ENCODE data around the gene NOX4.

Gene NOX4

DNA sequence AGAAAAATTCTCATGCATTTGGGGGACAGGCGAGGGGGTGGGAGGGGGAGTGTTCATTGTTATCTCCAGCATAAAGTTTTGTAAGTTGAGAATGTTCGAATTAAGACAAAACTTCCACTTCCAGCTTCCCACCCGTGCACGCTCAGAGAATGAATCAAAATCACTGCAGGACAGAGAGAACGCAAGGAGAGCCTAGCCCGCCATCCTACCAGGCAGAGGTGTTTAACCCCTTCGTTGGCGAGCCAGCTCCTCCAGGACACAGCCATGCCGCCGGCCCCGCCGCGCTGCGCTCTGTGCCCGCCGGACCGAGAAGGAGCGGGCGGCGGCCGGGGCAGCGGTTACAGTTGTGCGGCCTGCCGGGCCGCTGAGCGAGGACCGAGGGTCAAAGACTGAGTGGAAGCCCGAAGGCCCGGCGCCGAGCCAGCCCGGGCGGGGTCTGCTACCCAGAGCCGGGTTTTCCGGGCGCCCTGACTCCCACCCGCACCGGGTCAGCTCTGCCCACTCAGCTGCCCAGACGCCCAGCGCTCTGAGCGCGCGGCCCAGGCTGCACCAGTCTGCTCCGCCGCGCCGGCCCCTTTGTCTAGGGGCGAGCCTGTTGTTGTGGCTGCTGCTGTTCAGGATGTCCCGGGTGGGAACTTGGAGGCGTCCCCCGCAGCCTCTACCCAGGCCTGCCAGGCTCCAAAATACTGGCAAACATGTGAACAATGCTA, at the start of gene NOX4:
TSS of gene NOX4 (minus strand) at position 395 of the 710 bp plus-strand sequence. CDS start at position 266, 129 bp downstream.
- DNase-seq = no peak

GRCh38 chr11:89540826-89541225, 49.7 kb upstream of the NOX4 start:
- no peak for DNase-seq

- DNase-seq = no peak
Observed at GRCh38 chr11:89537936-89538335, 46.8 kb upstream of the NOX4 start.

DNA sequence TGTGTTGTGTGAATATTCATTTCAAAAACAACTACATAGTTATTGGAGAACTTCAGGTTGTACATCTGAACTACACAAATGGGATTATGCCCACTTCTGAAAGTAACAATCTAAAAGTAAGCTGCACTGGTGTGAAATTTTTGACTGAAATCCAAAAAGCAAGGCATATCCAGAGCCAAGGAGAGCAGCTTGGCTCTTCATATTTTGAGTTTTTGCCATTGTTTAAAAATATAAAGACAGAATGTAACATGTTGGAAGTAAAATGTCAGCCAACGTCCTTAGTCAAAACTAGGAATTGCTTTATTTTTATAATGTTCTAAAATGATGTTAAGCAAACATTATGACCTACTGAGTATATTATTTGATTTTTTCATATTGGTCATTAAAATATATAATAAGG, 45.8 kb upstream of the NOX4 start:
- DNase-seq = no peak

DNA sequence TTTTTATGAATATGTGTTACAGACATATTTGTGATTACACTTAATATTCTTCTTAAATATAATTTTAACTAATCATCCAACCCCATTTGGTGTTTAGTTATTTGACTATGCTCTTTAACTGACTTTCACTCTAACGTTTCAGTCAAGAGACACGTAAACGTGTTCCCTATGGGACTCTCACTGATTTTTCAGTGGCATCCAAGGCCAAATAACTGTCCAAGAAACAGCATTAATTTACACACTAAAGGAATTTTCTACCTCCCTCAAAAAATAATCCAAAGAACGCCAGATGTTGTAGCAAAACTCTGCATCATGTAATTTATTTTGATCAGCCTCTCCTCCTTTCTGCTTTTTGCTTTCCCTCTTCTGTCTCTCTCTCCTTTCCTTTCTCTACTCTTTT, 44.0 kb upstream of the NOX4 start:
- DNase-seq = no peak

DNA sequence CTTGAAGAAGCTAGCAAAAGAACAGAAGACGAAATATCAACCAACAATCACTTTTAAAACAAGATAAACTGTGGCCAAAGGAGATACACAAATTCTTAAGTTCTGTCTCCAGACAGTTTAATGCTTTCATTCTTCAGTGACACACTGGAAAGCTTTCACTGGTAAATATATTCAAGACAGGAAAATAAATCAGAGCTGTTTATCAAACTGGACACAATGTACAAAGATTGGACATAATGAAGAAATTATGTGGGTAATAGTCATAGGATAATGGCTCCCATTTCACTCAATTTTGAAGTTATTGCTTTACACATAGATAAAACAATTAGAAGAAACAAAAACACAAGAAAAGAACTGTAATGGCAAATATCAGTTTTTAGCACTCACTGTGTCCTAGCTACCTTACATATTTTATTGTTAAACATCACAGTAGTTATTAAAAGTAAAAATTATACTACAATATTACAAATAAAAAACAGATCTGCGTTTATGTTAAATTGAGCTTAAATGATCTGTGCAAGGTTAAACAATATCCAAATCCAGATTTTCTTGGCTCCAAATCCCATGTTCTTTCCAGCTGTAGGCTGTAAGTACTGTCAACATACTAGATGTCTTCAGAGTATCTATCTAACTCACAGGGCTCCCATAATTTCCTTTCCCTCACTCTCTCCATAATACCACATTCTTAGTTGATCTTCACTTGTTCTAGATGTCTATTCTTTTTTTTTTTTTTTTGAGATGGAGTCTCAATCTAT, 38.6 kb upstream of the NOX4 start:
- no peak for DNase-seq

GRCh38 chr11:89521792-89522191, 30.6 kb upstream of the NOX4 start:
- no peak for DNase-seq

- DNase-seq = no peak
Observed at GRCh38 chr11:89521294-89521693, 30.1 kb upstream of the NOX4 start.

DNA sequence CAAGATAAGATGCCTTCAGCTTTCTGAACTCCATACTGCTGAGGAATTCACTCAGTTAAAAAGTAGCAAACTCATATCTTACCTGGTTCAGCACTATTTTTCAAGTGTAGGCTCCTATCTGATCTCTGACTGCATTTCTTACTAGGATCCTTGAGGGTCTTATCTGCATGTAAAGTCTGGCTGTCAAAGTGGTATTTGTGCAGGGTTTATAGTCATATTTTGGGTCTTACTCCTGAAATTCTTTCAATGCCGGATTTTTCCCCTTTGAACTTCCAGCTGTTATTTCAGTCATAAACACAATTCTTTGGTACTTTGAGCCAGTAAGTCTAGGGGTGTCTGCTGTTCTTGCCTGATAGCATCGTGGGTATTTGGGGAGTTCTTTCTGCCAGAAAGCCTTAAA, 25.3 kb upstream of the NOX4 start:
- DNase-seq = no peak

DNA sequence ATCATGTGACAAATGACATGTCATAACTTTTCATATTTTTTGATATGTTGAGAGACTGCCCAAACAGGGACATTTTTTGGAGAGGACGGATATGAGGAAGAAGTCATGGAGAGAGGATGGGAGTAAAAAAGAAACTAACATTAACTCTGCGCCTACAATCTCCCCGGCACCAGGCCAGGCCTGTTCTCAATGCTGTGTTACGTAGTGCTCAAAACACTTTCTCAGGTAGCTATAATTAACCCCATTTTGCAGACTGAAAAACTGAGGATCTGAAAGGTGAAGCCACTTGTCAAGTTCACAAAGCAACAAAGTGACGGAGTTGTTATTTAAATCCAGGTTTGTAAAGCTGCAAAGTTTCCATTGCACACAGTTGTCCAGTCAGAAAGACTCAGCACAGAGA, 17.4 kb upstream of the NOX4 start:
- no peak for DNase-seq

DNA sequence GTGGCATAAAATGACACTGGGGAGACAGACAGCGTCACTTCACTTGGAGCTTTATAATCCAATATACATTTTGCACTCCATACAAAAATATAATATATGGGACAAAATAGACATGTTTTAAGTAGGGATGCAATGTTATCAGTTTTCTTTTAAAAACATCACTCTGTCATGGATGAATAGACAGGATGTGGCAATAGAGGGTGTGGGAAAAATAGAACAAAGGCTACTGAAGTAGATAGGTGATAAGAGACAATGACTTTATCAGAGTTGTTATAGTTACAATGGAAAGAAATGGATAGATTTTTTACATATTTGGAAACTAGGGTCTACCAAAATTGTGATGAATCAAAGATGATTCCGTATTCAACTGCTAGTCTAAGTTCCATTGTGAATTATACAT, 13.1 kb upstream of the NOX4 start:
- DNase-seq = no peak

GRCh38 chr11:89503422-89503821, 12.2 kb upstream of the NOX4 start:
- no peak for DNase-seq

DNA sequence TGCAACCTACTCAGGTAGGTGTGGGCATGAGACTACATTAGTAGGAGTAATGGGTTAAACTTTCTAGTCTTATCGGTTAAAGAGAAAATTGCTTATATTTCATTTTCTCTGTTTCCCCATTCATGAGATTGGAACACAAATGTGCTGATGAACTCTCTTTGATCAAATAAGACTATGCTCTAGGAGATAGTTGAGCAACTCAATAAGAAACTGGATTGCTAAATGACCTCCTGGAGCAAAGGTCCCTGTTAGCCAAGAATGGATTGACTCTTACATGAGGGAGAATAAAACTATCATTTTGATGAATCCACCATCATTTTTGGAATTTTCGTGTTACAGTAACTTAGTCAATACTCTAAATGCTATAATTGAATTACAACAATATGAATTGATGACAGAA, 11.1 kb upstream of the NOX4 start:
- DNase-seq = no peak

GRCh38 chr11:89500336-89500735, 9.2 kb upstream of the NOX4 start:
- no peak for DNase-seq

- no peak for DNase-seq
Observed at GRCh38 chr11:89498845-89499448, 7.8 kb upstream of the NOX4 start.

GRCh38 chr11:89495951-89496350, 4.8 kb upstream of the NOX4 start:
- no peak for DNase-seq

DNA sequence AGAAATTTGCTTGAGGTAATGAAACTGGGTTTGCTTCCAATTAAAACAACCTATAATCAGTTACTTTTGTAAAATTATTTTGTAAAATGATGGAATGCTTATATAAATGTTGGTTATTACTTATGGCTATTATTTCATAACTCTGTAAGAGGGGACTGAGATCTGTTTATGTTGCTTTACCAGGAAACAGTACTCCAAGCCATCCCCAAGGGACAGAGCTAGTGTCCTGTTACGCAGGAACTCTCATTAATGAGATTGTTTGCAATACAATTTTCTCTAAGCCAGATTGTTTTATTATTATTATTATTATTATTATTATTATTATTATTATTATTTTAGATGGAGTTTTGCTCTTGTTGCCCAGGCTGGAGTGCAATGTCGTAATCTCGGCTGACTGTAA, 2.3 kb upstream of the NOX4 start:
- no peak for DNase-seq

DNA sequence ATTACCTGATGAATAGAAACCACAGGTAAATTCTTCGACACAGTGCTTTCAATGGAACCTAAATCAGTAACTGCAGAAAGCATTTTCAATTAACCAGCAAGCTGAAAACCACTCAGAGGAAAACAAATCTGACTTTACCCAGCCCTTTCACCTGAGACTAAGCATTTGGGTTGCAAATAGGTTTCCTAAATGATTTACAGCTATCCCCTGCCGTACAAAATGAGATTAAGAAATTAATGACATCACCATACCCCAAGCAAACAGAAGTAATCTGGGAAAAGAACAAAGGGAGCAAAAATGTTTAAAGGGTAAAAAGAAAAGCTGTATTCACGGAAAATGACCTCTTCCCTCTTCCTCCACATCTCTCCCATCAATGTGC, 584 bp downstream of the NOX4 start:
- DNase-seq = no peak

DNA sequence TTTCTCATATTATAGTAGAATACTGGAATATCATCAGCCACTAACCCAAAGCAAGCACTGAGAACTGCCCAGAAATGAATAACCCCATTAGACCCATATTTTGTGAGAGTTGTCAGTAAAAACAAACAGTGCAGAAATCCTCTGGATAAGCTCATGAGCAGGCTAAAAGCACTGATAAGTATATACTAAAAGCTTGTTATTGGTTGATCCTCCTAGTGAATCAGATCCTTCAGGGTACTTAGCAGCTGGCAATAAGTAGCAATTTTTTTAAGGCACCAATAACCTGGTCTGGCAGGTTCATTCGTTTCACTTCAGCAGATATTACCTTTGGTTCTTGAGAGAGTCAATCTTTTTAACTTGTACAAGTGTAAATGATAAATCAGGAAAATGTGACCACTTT, 1.2 kb downstream of the NOX4 start:
- DNase-seq = no peak

- no peak for DNase-seq
Observed at GRCh38 chr11:89487016-89487415, 4.2 kb downstream of the NOX4 start.

- DNase-seq = no peak
Observed at GRCh38 chr11:89484896-89485295, 6.3 kb downstream of the NOX4 start.

DNA sequence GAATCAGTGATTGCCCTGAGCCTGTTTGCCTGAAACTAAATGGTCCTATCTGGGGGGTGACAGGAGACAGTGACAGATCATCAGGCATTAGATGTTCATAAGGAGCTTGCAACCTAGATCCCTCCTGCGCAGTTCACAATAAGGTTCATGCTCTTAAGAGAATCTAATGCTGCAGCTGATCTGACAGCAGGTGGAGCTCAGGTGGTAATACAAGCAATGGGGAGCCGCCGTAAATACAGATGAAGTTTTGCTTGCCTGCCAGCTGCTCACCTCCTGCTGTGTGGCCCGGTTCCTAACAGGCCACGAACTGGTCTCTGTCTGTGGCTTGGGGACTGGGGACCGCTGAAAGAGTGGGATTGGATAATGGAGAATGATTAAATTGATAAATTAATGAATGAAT, 14.0 kb downstream of the NOX4 start:
- DNase-seq = no peak

DNA sequence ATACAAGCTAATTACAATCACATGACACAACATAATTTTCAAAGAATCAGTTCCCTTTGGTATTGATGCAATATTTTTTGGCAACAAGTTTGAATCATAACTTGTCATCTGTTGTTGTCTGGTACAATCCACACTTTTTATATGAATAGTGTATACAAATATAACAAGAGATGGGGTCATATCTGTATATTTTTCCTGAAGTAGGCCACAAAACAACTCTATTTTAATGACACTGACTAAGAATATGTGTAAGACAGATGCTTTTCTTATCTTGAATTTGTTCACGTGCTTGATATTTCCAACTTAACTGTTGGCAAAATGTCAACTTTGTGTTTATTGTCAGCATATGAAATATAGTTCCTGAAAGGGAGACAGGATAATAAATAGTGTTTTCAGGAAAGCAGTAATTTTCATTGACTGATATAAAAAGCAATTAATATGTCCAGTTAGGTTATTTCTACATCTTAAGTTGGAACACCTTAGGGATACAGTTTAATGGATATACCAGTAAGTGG, 27.9 kb downstream of the NOX4 start:
- no peak for DNase-seq

GRCh38 chr11:89458716-89459115, 32.5 kb downstream of the NOX4 start:
- DNase-seq = no peak
